Measurements from ENCODE around the gene PDE9A.
"Not testable (repeated sequence)": the region's sequence is repeated elsewhere in the genome, so short reads cannot be mapped to it uniquely, and the experiment has no call there.

Gene PDE9A

GRCh38 chr21:42806509-42807140 is 153.2 kb downstream of the PDE9A start:
- no peak for DNase-seq (ENCODE audit: low spot score)
- no peak for TF ChIP-seq CTCF (IDR thresholded peaks at IDR 0.05; ENCODE audit: extremely low read depth, insufficient read depth, missing control alignments)
- in situ Hi-C loops (cut with MboI; ENCODE audit: low pct_unique_long_range_greater_than_20kb, low sequenced_read_pairs, unreplicated experiment), result loop anchor here (10.0 to 25.0 kb wide), 2 partner anchors 58 to 469 kb away; no protein-coding TSS in a partner anchor

GRCh38 chr21:42807293-42807895 is 154.0 kb downstream of the PDE9A start:
- in situ Hi-C loops (cut with MboI; ENCODE audit: low pct_unique_long_range_greater_than_20kb, low sequenced_read_pairs, unreplicated experiment), result loop anchor here (10.0 to 25.0 kb wide), 2 partner anchors 57 to 470 kb away; no protein-coding TSS in a partner anchor
- not testable (repeated sequence) for DNase-seq (ENCODE audit: low spot score)

GRCh38 chr21:42807938-42808613 is 154.7 kb downstream of the PDE9A start:
- in situ Hi-C loops (cut with MboI; ENCODE audit: low pct_unique_long_range_greater_than_20kb, low sequenced_read_pairs, unreplicated experiment), result loop anchor here (10.0 to 25.0 kb wide), 2 partner anchors 57 to 471 kb away; no protein-coding TSS in a partner anchor
- DNase-seq (ENCODE audit: low spot score), result no peak
- TF ChIP-seq CTCF (IDR thresholded peaks at IDR 0.05; ENCODE audit: extremely low read depth, insufficient read depth, missing control alignments), result no peak

- DNase-seq (ENCODE audit: low spot score), result no peak
- no peak for TF ChIP-seq CTCF (IDR thresholded peaks at IDR 0.05; ENCODE audit: extremely low read depth, insufficient read depth, missing control alignments)
- in situ Hi-C loops (cut with MboI; ENCODE audit: low pct_unique_long_range_greater_than_20kb, low sequenced_read_pairs, unreplicated experiment), result loop anchor here (10.0 to 25.0 kb wide), 2 partner anchors 56 to 472 kb away; no protein-coding TSS in a partner anchor
Observed at GRCh38 chr21:42809171-42809570, 155.8 kb downstream of the PDE9A start.

- in situ Hi-C loops (cut with MboI; ENCODE audit: low pct_unique_long_range_greater_than_20kb, low sequenced_read_pairs, unreplicated experiment), result loop anchor here (10.0 to 25.0 kb wide), 2 partner anchors 55 to 473 kb away; no protein-coding TSS in a partner anchor
- TF ChIP-seq CTCF (IDR thresholded peaks at IDR 0.05; ENCODE audit: extremely low read depth, insufficient read depth, missing control alignments), result no peak
- DNase-seq (ENCODE audit: low spot score), result no peak
Observed at GRCh38 chr21:42809577-42810475, 156.4 kb downstream of the PDE9A start.

- no peak for DNase-seq (ENCODE audit: low spot score)
- no peak for TF ChIP-seq CTCF (IDR thresholded peaks at IDR 0.05; ENCODE audit: extremely low read depth, insufficient read depth, missing control alignments)
- in situ Hi-C loops (cut with MboI; ENCODE audit: low pct_unique_long_range_greater_than_20kb, low sequenced_read_pairs, unreplicated experiment), result loop anchor here (25.0 kb wide), 1 partner anchor 475 kb away; no protein-coding TSS in a partner anchor
Observed at GRCh38 chr21:42811960-42812359, 158.5 kb downstream of the PDE9A start.

- in situ Hi-C loops (cut with MboI; ENCODE audit: low pct_unique_long_range_greater_than_20kb, low sequenced_read_pairs, unreplicated experiment), result loop anchor here (25.0 kb wide), 1 partner anchor 475 kb away; no protein-coding TSS in a partner anchor
- DNase-seq (ENCODE audit: low spot score), result not testable (repeated sequence)
Observed at GRCh38 chr21:42812528-42813241, 159.3 kb downstream of the PDE9A start.
